Activated CD4-positive, alpha-beta memory T cell treated with anti-CD3 and anti-CD28 coated beads, Interleukin-2, amount 10 ng/mL, durations not matched to agents 7 days and 5 days (primary cell): ENCODE results near the gene NFIX. TPM values are rescaled to one million over a fixed set of nuclear protein-coding genes. Genes with fewer than 3 reads are reported as not detected.

Experiments used
- CTCF ChIA-PET: fragments of 350-600 bp; sonication (Branson Sonifier 250); formaldehyde crosslinking; loops from one replicate; lab custom pipeline; 2021; ENCODE audit warnings: antibody characterized with exemption, inconsistent platforms; lab: Charles Lee
- POLR2A ChIA-PET: fragments of 350-600 bp; sonication (Branson Sonifier 250); formaldehyde crosslinking; loops from one replicate; lab custom pipeline; 2021; ENCODE audit warnings: antibody characterized with exemption; lab: Charles Lee
- DNase-seq: peaks from one replicate; pipeline ENCODE4 v3.0.0-alpha.2; 2020
- H3K27ac Mint-ChIP-seq: one replicate; pipeline ENCODE4 v1.8.0; 2021; ENCODE audit warnings: mild to moderate bottlenecking, mixed read lengths
- H3K27me3 Mint-ChIP-seq: one replicate; pipeline ENCODE4 v1.8.0; 2021; ENCODE audit warnings: mixed read lengths
- H3K36me3 Mint-ChIP-seq: one replicate; pipeline ENCODE4 v1.8.0; 2021; ENCODE audit warnings: low read depth, mixed read lengths
- H3K4me1 Mint-ChIP-seq: one replicate; pipeline ENCODE4 v1.8.0; 2021; ENCODE audit warnings: mixed read lengths
- H3K4me3 Mint-ChIP-seq: one replicate; pipeline ENCODE4 v1.8.0; 2021; ENCODE audit warnings: mild to moderate bottlenecking, mixed read lengths
- H3K9me3 Mint-ChIP-seq: one replicate; pipeline ENCODE4 v1.8.0; 2021; ENCODE audit warnings: mixed read lengths
- total RNA-seq, 2 experiments: library from RNA; stranded (reverse); gene quantifications; one replicate each; pipeline ENCODE4 v1.2.3, GENCODE V29; 2021

Gene NFIX
- total RNA-seq, 2 experiments from 2014 or later: 0.05 TPM; not detected in 1

DNA sequence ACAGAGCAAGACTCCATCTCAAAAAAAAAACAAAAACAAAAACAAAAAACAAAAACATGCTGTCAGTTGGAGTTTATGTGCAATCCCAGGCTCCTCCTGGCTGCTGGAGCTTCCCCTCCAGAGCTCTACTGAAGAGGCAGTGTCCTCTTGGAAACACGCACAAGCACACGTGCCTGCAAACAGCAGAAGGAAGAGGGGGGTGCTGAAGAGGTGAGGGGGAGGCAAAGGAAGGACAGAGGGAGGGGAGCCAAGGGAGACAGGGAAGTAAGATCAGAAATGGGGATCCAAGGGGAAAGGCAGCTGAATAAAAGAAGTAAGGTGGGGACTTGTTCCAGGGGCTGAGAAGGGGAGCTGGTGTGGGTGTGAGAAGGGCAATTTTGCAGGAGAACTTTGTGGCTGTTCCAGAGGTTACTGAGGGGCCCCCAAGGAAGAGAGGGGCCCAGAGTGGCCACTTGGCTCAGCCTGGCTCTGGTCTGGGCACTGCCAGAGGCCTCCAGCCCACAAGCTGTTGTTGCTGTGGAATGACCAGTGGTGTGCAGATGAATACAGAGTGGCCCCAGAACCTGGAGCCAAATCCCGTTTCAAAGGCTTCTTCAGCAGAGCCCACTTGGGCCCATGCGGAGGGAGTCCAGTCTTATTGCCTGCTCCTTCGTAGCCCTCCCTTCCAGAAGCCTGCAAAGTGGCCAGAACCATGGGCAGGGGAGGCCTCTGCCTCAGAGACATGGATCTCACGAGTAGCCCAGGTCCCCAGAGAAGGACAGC is 73.0 kb downstream of the NFIX start:
- no peak for DNase-seq
- Mint-ChIP-seq H3K4me1 (no peaks in the 10 kb centered on the region), H3K9me3 (no peaks in the 10 kb centered on the region), H3K27me3 (peaks cover 5% of the 10 kb centered on the region), H3K4me3 (no peak overlapping the region), H3K27ac (no peak overlapping the region), H3K36me3 (no peaks in the 10 kb centered on the region)
- CTCF ChIA-PET: interaction anchor here (0.5 to 1.1 kb wide), 3 partner anchors 25 to 96 kb away, joined by 3 read pairs; no protein-coding TSS in a partner anchor
- POLR2A ChIA-PET: no interaction called here

DNA sequence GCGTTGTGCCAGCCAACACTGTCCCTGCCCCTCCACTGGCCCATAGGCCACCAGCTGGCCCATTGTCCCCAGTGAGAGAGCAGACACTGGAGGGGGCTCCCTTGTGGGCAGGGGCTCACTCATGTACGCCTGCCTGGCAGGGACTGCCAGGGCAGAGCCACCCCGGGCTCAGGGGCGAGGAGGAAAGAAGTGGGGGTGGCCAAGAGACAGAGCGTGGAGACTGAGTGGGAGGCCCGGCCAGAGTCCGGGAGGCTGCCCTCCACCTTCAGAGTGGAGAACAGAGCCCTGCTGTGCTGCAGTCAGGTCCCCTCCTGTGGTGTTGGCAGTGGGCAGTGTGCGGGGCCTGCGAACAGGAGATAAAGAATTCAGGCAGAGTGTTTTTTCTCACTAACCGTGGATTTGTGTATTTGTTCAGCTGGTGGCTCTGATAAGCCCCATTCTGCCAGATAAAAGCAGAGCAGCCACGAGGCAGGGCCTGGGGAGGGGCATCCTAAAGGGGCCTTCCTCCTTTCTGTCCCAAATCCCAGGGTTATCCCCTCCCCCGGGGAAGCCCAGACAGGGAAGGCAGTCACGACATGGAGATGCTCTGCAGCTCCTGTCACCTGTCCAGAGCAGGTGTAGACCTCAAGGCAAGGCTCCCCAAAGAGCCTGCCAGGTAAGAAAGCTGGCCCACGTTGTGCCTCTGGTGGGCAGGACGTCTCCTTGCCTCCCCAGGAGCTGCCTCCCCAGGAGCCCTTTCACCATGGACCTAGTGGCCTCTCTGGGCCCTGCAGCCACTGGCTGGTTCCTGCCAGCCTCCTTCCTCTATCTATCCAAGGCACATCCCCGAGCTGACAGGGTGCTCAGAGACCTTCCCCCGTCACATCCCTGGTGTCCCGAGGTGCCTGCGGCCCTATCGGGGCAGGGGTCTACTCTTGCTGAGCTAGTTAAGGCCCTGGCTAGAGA is 74.4 kb downstream of the NFIX start:
- DNase-seq: no peak
- Mint-ChIP-seq H3K4me3 (no peak overlapping the region), H3K9me3 (no peaks in the 10 kb centered on the region), H3K27me3 (no peaks in the 10 kb centered on the region), H3K27ac (no peak overlapping the region), H3K4me1 (no peaks in the 10 kb centered on the region), H3K36me3 (no peaks in the 10 kb centered on the region)
- CTCF ChIA-PET: interaction anchor here (1.5 kb wide), 1 partner anchor 8 kb away, joined by 6 read pairs; no protein-coding TSS in a partner anchor
- POLR2A ChIA-PET: interaction anchor here (1.2 kb wide), 1 partner anchor 11 kb away, joined by 3 read pairs; no protein-coding TSS in a partner anchor

DNA sequence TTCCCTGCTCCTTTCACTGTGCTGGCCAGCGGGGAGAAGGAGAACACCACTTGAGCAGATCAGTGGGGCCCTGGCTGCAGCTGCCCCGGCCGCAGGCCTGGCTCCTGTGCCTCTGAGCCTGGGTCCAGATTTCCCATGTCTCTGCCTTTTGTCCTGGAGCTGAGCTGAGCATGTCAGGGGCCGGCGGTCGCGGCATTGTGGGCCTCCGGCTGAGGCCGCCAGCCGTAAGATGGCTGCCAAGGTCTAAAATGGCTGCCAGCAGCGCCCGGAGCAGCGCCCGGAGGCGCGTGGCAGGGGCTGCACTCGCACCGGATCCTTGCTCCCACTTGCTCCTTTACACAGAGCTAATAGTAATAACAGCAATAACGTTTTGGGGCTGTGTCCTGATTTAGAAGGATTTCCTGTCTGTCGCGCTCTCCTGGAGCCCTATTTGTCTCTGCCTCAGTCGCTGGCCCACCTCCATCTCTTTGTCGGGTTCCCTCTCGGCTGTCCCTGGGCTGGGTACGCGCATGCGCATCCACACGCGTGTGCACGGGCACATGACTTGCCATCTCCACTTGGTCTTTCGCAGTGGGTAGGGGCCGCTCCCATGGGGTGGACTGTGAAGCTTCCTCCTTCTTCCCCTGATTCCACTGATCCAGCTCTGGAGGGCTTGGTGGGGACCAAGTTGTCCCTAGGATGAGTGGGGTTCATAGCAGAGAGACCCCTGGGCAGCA is 75.3 kb downstream of the NFIX start:
- ChIA-PET POLR2A (interaction anchor here (1.2 kb wide), 1 partner anchor 12 kb away, joined by 3 read pairs; no protein-coding TSS in a partner anchor), CTCF (interaction anchor here (1.3 to 1.5 kb wide), 2 partner anchors 9 kb away, joined by 3 to 6 read pairs; no protein-coding TSS in a partner anchor)
- Mint-ChIP-seq H3K4me1 (no peaks in the 10 kb centered on the region), H3K9me3 (no peaks in the 10 kb centered on the region), H3K36me3 (no peaks in the 10 kb centered on the region), H3K27ac (no peak overlapping the region), H3K27me3 (no peaks in the 10 kb centered on the region), H3K4me3 (no peak overlapping the region)
- no peak for DNase-seq

DNA sequence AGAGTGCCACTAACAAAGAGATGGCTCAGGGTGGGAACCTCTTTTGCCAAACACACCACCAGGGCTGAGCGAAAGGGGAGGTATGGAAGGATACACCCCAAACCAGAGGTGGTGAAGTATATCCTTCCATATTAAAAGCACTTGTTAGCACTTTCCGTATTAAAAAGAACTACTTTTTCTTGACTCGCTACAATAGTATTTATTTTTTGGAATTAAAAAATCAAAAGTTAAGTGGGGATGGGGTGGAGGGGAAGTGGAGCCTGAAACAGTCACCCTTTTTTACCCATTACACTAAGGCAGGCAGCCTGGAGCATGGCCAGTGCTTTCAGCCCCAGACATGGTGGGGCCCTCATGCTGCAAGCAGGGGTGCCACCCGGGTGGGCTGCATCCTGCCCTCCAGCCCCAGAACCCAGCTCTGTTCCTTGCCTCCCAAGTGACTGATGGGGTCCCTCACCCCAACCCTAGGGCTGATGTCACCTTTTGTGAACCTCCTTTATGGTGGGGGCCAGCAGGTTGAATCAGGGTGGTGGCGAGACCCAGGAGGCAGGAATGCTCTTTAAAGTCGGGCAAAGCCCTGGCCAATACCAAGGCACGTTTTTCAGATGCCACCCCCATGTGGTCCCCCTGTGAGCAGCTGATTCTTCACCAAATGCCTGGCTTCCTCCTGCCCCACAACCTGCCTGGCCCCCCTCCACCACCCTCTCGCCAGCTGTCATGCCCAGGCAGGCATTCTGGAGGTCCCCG is 76.3 kb downstream of the NFIX start:
- ChIA-PET CTCF (interaction anchor here (1.3 kb wide), 1 partner anchor 10 kb away, joined by 3 read pairs; no protein-coding TSS in a partner anchor), POLR2A (no interaction called here)
- H3K9me3 Mint-ChIP-seq: no peaks in the 10 kb centered on the region
- H3K4me3 Mint-ChIP-seq: no peak overlapping the region
- no peaks in the 10 kb centered on the region for H3K4me1 Mint-ChIP-seq
- H3K27me3 Mint-ChIP-seq: no peaks in the 10 kb centered on the region
- DNase-seq: no peak
- H3K36me3 Mint-ChIP-seq: no peaks in the 10 kb centered on the region
- no peak overlapping the region for H3K27ac Mint-ChIP-seq

DNA sequence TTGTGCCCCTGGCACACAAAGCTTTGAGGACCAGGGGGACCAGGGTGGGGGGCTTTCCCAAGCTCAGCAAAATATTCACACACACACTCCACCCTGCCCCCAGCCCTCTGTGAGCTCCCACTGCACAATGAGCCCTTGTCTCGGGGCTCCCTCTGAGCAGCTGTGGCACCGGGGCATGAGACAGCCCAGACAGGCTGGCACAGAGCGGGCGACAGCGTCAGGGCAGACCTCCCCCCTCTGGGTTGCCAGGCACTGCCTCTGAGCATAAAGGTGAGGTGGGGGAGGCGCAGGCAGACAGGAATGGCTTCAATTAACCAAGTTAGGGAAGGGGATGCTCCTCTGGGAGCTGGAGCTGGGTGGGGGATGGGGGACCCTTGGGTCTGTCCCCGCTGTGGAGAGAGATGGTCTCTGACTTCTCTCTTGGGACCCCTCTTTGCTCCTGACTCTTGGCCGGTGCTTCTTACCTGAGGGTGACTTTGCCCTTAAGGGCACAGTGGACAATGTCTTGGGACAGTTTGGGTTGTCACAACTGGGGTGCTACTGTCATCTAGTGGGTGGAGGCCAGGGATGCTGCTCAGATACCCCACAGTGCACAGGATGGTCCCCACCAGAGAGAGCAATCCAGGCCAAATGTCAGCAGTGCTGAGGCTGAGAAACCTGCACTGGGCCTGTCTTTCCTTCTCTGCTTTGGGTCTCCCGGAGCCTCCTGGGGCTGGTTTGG is 77.1 kb downstream of the NFIX start:
- no peak for DNase-seq
- H3K4me1 Mint-ChIP-seq: no peaks in the 10 kb centered on the region
- ChIA-PET POLR2A (no interaction called here), CTCF (interaction anchor here (1.3 to 1.9 kb wide), 2 partner anchors 11 kb away, joined by 3 to 9 read pairs; no protein-coding TSS in a partner anchor)
- no peaks in the 10 kb centered on the region for H3K27me3 Mint-ChIP-seq
- no peak overlapping the region for H3K4me3 Mint-ChIP-seq
- H3K27ac Mint-ChIP-seq: no peak overlapping the region
- no peaks in the 10 kb centered on the region for H3K36me3 Mint-ChIP-seq
- H3K9me3 Mint-ChIP-seq: no peaks in the 10 kb centered on the region

DNA sequence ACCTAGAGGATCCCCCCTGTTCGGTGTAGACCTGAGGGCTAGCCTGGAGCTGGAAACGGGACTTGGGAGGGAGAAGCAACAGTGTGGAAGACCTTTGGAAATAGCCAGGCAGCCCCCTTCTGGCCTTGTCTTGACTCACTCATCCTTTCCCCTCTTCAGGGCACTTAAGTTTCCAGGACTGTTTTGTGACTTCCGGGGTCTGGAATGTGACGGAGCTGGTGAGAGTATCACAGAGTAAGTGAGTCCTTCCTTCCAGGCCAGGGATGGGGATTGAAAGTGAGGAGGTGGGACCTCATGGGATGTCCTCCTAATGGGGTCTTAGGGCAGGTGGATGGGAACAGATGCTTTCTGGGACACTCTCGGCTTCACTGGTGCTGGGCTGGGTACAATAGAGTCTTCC is 78.0 kb downstream of the NFIX start:
- Mint-ChIP-seq H3K27me3 (no peaks in the 10 kb centered on the region), H3K36me3 (no peaks in the 10 kb centered on the region), H3K9me3 (no peaks in the 10 kb centered on the region), H3K27ac (no peak overlapping the region), H3K4me1 (no peaks in the 10 kb centered on the region), H3K4me3 (no peak overlapping the region)
- CTCF ChIA-PET: interaction anchor here (0.9 to 1.9 kb wide), 2 partner anchors 12 to 96 kb away, joined by 4 to 9 read pairs; no protein-coding TSS in a partner anchor
- POLR2A ChIA-PET: no interaction called here
- no peak for DNase-seq

DNA sequence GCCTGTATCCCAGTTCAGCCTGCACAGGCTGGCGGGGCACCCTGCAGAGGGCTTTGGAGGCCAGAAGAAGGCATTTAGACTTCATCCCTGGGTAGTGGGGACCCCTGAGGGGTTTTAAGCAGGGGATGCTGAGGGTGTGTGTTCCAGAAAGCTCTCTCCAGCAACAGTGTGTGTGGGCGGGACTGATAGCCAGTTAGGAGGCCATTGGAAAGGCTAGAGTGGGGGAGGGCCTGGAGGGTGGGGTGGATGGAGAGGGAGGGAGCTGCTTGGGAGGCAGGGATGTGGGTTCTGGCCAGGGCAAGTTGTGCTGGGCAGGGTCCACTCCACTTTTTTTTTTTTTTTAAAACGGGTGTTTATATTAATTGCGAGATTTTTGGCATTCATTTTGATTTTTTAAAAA is 79.1 kb downstream of the NFIX start:
- no peak overlapping the region for H3K27ac Mint-ChIP-seq
- H3K9me3 Mint-ChIP-seq: no peaks in the 10 kb centered on the region
- H3K4me3 Mint-ChIP-seq: no peak overlapping the region
- no peaks in the 10 kb centered on the region for H3K36me3 Mint-ChIP-seq
- H3K4me1 Mint-ChIP-seq: no peaks in the 10 kb centered on the region
- POLR2A ChIA-PET: no interaction called here
- CTCF ChIA-PET: interaction anchor here (1.1 to 1.9 kb wide), 2 partner anchors 13 to 109 kb away, joined by 3 to 9 read pairs; no protein-coding TSS in a partner anchor
- no peaks in the 10 kb centered on the region for H3K27me3 Mint-ChIP-seq
- DNase-seq: no peak

DNA sequence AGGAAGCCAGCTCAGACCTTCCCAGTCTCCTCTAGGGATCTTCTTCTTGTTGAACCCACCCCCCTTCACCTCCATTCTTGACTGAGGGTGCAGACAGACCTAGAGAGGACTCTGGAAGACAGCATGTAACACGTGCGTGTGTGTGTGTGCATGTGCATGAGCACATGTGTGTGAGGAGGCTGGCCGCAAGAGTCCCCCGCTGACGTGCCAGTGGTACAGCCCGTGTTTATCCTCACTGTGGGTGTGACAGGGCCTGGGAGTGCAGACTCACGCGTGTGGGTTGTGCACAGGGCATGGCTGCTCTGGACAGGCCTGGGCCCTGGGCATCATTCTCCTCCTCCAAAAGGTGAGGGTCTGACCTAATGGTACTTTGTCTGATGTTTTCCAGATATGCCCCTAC is 81.0 kb downstream of the NFIX start:
- POLR2A ChIA-PET: no interaction called here
- CTCF ChIA-PET: no interaction called here
- Mint-ChIP-seq H3K4me3 (no peak overlapping the region), H3K9me3 (no peaks in the 10 kb centered on the region), H3K27ac (no peak overlapping the region), H3K36me3 (no peaks in the 10 kb centered on the region), H3K4me1 (no peaks in the 10 kb centered on the region), H3K27me3 (no peaks in the 10 kb centered on the region)
- no peak for DNase-seq

DNA sequence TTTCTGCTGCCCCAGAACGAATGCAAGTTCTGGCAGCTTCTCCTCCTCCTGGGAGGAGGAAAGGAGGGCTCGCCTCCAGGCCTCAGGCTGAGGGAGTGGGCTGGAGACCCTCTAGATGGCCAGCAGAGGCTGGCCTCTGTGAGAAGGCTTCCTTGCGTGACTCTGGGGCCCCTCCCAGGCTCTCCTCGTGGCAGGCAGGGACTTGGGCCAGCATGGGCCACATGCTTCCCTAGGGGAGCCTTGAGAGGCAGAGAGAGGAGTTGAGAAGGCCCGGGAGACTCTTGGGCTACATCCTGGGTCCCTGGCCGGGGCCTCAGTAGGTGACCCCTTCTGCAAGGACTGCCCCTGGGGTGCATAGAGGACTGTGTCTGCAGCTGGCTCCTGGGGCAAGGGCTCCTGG is 81.5 kb downstream of the NFIX start:
- Mint-ChIP-seq H3K4me3 (no peak overlapping the region), H3K27ac (no peak overlapping the region), H3K36me3 (no peaks in the 10 kb centered on the region), H3K4me1 (no peaks in the 10 kb centered on the region), H3K27me3 (no peaks in the 10 kb centered on the region), H3K9me3 (no peaks in the 10 kb centered on the region)
- POLR2A ChIA-PET: no interaction called here
- CTCF ChIA-PET: interaction anchor here (2.2 kb wide), 1 partner anchor 16 kb away, joined by 6 read pairs; no protein-coding TSS in a partner anchor
- no peak for DNase-seq

DNA sequence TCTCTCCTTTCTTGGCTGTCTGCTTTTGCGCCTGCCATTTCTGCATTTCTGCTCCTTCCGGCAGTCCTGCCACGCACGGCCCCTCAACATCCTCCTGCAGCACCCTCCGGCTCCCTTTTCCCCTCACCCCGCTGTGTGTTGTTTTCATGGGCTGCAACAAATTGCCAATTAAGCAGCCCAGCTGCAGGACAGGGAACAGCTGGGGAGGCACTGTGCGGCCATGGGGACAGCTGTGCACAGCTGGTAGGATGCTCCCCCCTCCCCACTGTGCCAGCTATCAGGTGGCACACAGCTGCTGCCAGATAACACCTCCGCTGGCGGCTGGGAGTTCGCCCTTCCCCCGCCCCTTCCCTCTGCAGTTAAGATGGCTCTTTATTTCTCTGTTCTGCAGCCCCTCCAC is 82.0 kb downstream of the NFIX start:
- Mint-ChIP-seq H3K4me1 (no peaks in the 10 kb centered on the region), H3K9me3 (no peaks in the 10 kb centered on the region), H3K4me3 (no peak overlapping the region), H3K27me3 (no peaks in the 10 kb centered on the region), H3K27ac (no peak overlapping the region), H3K36me3 (no peaks in the 10 kb centered on the region)
- no peak for DNase-seq
- ChIA-PET CTCF (interaction anchor here (2.2 kb wide), 1 partner anchor 16 kb away, joined by 6 read pairs; no protein-coding TSS in a partner anchor), POLR2A (no interaction called here)

DNA sequence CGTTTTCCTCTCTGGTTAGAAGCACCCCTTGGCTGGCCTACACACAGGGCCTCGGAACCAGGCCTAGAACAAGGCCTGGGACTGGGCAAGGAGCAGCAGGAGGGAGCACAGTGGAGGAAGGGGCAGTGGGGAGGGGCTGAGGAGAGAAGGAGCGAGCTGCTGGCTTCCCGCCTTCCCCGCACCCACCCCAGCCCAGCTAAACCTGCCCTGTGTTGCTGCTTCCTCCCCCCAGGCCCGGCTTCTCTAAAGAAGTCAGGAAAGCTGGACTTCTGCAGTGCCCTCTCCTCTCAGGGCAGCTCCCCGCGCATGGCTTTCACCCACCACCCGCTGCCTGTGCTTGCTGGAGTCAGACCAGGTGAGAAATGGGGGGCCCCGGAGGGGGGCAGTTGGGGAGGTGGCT is 83.1 kb downstream of the NFIX start:
- Mint-ChIP-seq H3K4me3 (no peak overlapping the region), H3K27ac (no peak overlapping the region), H3K27me3 (no peaks in the 10 kb centered on the region), H3K36me3 (no peaks in the 10 kb centered on the region), H3K4me1 (no peaks in the 10 kb centered on the region), H3K9me3 (no peaks in the 10 kb centered on the region)
- CTCF ChIA-PET: interaction anchor here (2.2 kb wide), 1 partner anchor 17 kb away, joined by 6 read pairs; no protein-coding TSS in a partner anchor
- POLR2A ChIA-PET: no interaction called here
- no peak for DNase-seq
